OCI-LY3 (cell line): ENCODE data around the gene DRG2.

Experiments
- EZH2phosphoT487 ChIP-seq: fragments of 200-600 bp; shearing (Covaris generic); IDR thresholded peaks from 2 replicates; pipeline ENCODE4 v1.6.1; 2018; ENCODE audit warnings: antibody characterized with exemption, mixed run types, low read depth
- TF ChIP-seq, protein P1 (sequence below): fragments of 200-600, 300-600 bp; sonication (generic); IDR thresholded peaks from 2 replicates; pipeline ENCODE4 v1.5.1; 2014; ENCODE audit warnings: antibody characterized with exemption, low read length, low read depth

- TF ChIP-seq, protein P1, sequence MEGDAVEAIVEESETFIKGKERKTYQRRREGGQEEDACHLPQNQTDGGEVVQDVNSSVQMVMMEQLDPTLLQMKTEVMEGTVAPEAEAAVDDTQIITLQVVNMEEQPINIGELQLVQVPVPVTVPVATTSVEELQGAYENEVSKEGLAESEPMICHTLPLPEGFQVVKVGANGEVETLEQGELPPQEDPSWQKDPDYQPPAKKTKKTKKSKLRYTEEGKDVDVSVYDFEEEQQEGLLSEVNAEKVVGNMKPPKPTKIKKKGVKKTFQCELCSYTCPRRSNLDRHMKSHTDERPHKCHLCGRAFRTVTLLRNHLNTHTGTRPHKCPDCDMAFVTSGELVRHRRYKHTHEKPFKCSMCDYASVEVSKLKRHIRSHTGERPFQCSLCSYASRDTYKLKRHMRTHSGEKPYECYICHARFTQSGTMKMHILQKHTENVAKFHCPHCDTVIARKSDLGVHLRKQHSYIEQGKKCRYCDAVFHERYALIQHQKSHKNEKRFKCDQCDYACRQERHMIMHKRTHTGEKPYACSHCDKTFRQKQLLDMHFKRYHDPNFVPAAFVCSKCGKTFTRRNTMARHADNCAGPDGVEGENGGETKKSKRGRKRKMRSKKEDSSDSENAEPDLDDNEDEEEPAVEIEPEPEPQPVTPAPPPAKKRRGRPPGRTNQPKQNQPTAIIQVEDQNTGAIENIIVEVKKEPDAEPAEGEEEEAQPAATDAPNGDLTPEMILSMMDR: no peak
- TF ChIP-seq EZH2phosphoT487: no peak
Observed at GRCh38 chr17:18042983-18043382, 44.8 kb upstream of the DRG2 start.
